Measurements from ENCODE around the gene PTGDS. TPM values are rescaled to one million over a fixed set of nuclear protein-coding genes. Genes with fewer than 3 reads are reported as not detected.

Gene PTGDS
- total RNA-seq, 1 donor from 2014 or later = 0.26 TPM

DNA sequence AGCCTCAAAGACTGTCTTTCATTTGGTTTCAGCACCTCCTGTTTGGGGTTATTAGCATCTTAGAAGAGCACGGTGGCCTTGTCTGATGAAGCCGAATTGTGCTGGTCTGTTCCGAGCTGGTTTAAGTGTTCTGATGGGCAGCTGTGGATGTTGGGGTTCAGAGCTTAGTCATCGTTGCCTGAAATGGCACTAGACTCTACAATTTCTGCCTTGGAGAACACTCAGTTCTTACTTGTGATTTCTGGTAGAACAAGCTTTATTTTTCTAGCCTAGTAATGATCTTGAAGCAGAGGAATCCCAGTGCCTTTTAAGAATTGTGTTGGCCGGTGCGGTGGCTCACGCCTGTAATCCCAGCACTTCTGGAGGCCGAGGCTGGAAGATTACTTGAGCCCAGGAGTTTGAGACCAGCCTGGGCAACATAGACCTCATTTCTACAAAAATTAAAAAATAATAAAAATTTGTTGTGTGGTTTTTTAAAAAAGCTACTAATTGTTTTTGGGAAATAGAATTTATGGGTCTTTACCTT, 40.6 kb upstream of the PTGDS start:
- TF ChIP-seq, protein P1, sequence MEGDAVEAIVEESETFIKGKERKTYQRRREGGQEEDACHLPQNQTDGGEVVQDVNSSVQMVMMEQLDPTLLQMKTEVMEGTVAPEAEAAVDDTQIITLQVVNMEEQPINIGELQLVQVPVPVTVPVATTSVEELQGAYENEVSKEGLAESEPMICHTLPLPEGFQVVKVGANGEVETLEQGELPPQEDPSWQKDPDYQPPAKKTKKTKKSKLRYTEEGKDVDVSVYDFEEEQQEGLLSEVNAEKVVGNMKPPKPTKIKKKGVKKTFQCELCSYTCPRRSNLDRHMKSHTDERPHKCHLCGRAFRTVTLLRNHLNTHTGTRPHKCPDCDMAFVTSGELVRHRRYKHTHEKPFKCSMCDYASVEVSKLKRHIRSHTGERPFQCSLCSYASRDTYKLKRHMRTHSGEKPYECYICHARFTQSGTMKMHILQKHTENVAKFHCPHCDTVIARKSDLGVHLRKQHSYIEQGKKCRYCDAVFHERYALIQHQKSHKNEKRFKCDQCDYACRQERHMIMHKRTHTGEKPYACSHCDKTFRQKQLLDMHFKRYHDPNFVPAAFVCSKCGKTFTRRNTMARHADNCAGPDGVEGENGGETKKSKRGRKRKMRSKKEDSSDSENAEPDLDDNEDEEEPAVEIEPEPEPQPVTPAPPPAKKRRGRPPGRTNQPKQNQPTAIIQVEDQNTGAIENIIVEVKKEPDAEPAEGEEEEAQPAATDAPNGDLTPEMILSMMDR (IDR thresholded peaks at IDR 0.05; ENCODE audit: insufficient read depth, low read length, severe bottlenecking) = no peak
- H3K36me3 ChIP-seq (ENCODE audit: control insufficient read depth, insufficient read depth, low read length) = peaks cover 15% of the 10 kb centered on the region
- no peaks in the 10 kb centered on the region for H3K27me3 ChIP-seq (ENCODE audit: control insufficient read depth, insufficient read depth, low read length)
- DNase-seq (ENCODE audit: low read depth) (no peak), FAIRE-seq (no peak)
- H3K4me3 ChIP-seq (ENCODE audit: low read depth, low read length) = no peak overlapping the region

GRCh38 chr9:136937186-136938001, 39.9 kb upstream of the PTGDS start:
- Histone ChIP-seq H3K4me3 (ENCODE audit: low read depth, low read length) (no peak overlapping the region), H3K27me3 (ENCODE audit: control insufficient read depth, insufficient read depth, low read length) (no peaks in the 10 kb centered on the region), H3K36me3 (ENCODE audit: control insufficient read depth, insufficient read depth, low read length) (peaks cover 18% of the 10 kb centered on the region)
- no peak for FAIRE-seq
- TF ChIP-seq, protein P1 (IDR thresholded peaks at IDR 0.05; ENCODE audit: insufficient read depth, low read length, severe bottlenecking) = no peak
- no peak for DNase-seq (ENCODE audit: low read depth)

- peaks cover 21% of the 10 kb centered on the region for H3K36me3 ChIP-seq (ENCODE audit: control insufficient read depth, insufficient read depth, low read length)
- TF ChIP-seq, protein P1 (IDR thresholded peaks at IDR 0.05; ENCODE audit: insufficient read depth, low read length, severe bottlenecking) = no peak
- no peak for FAIRE-seq
- H3K27me3 ChIP-seq (ENCODE audit: control insufficient read depth, insufficient read depth, low read length) = no peaks in the 10 kb centered on the region
- H3K4me3 ChIP-seq (ENCODE audit: low read depth, low read length) = no peak overlapping the region
- DNase-seq (ENCODE audit: low read depth) = no peak
These were observed 37.8 kb upstream of the PTGDS start for GRCh38 chr9:136939431-136939995.

- H3K36me3 ChIP-seq (ENCODE audit: control insufficient read depth, insufficient read depth, low read length) = peaks cover 21% of the 10 kb centered on the region
- TF ChIP-seq, protein P1 (IDR thresholded peaks at IDR 0.05; ENCODE audit: insufficient read depth, low read length, severe bottlenecking) = no peak
- no peak overlapping the region for H3K4me3 ChIP-seq (ENCODE audit: low read depth, low read length)
- DNase-seq (ENCODE audit: low read depth) (no peak), FAIRE-seq (peak; percentile 88)
- H3K27me3 ChIP-seq (ENCODE audit: control insufficient read depth, insufficient read depth, low read length) = no peaks in the 10 kb centered on the region
These were observed 37.2 kb upstream of the PTGDS start for GRCh38 chr9:136939996-136940525.

GRCh38 chr9:136940526-136941230, 36.6 kb upstream of the PTGDS start:
- TF ChIP-seq, protein P1 (IDR thresholded peaks at IDR 0.05; ENCODE audit: insufficient read depth, low read length, severe bottlenecking) = no peak
- FAIRE-seq (no peak), DNase-seq (ENCODE audit: low read depth) (no peak)
- no peaks in the 10 kb centered on the region for H3K27me3 ChIP-seq (ENCODE audit: control insufficient read depth, insufficient read depth, low read length)
- peaks cover 21% of the 10 kb centered on the region for H3K36me3 ChIP-seq (ENCODE audit: control insufficient read depth, insufficient read depth, low read length)
- no peak overlapping the region for H3K4me3 ChIP-seq (ENCODE audit: low read depth, low read length)
